Measurements from ENCODE around the gene PRKN.

DNA sequence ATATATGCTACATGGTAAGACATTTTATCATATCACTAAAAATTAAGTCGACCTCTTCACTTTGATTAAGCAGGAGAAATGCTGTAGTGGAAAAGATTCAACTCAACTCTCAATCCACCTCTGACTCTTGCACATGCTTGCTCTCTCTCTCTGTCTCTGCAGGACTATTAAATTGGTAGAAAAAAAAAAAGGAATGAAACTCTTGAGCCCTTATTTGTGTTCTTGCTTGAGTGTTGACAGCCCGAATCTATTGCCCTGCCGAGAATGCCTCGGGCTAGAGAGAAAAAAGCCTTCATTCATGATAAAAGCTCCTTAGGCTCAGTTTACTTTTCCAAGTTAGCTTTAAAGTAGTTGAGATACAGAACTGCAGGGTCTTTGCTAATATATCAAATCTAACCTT, 722.2 kb downstream of the PRKN start:
- TF ChIP-seq, protein P1, sequence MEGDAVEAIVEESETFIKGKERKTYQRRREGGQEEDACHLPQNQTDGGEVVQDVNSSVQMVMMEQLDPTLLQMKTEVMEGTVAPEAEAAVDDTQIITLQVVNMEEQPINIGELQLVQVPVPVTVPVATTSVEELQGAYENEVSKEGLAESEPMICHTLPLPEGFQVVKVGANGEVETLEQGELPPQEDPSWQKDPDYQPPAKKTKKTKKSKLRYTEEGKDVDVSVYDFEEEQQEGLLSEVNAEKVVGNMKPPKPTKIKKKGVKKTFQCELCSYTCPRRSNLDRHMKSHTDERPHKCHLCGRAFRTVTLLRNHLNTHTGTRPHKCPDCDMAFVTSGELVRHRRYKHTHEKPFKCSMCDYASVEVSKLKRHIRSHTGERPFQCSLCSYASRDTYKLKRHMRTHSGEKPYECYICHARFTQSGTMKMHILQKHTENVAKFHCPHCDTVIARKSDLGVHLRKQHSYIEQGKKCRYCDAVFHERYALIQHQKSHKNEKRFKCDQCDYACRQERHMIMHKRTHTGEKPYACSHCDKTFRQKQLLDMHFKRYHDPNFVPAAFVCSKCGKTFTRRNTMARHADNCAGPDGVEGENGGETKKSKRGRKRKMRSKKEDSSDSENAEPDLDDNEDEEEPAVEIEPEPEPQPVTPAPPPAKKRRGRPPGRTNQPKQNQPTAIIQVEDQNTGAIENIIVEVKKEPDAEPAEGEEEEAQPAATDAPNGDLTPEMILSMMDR (IDR thresholded peaks at IDR 0.05): no peak
- TF ChIP-seq POLR2A (IDR thresholded peaks at IDR 0.05): no peak
